Nephron (organoid): ENCODE data around the gene L3MBTL4.

Source experiments
- H3K27ac Mint-ChIP-seq, 3 experiments: 2 replicates each; pipeline ENCODE4 v1.8.0; 2020; ENCODE audit warnings: mixed read lengths in 3 of 3, mild to moderate bottlenecking in 2 of 3, moderate library complexity in 1 of 3
- H3K27me3 Mint-ChIP-seq: 2 replicates; pipeline ENCODE4 v1.8.0; 2021; ENCODE audit warnings: low read depth, mild to moderate bottlenecking, moderate library complexity, mixed read lengths
- H3K36me3 Mint-ChIP-seq: 2 replicates; pipeline ENCODE4 v1.8.0; 2020; ENCODE audit warnings: low read depth, mixed read lengths
- H3K4me1 Mint-ChIP-seq: 2 replicates; pipeline ENCODE4 v1.8.0; 2020; ENCODE audit warnings: mixed read lengths
- H3K4me3 Mint-ChIP-seq, 3 experiments: 2 replicates each; pipeline ENCODE4 v1.8.0; 2020; ENCODE audit warnings: mild to moderate bottlenecking in 3 of 3, mixed read lengths in 3 of 3, moderate library complexity in 2 of 3
- H3K9me3 Mint-ChIP-seq: 2 replicates; pipeline ENCODE4 v1.8.0; 2020; ENCODE audit warnings: mixed read lengths
- CTCF ChIP-seq, 3 experiments: fragments of 200-600 bp; sonication (generic); IDR thresholded peaks; one replicate each; pipeline ENCODE4 v1.5.0; 2021; ENCODE audit warnings: antibody characterized with exemption in 3 of 3; ENCODE audit not compliant: unreplicated experiment in 3 of 3

L3MBTL4 gene

GRCh38 chr18:5972298-5972697 is 442.4 kb downstream of the L3MBTL4 start:
- no peaks in the 10 kb centered on the region for H3K4me1 Mint-ChIP-seq
- no peak for TF ChIP-seq CTCF (IDR thresholded peaks at IDR 0.05; ENCODE audit: unreplicated experiment in 3 of 3)
- H3K27me3 Mint-ChIP-seq: peaks cover 3% of the 10 kb centered on the region
- H3K36me3 Mint-ChIP-seq: no peaks in the 10 kb centered on the region
- no peak overlapping the region for H3K27ac Mint-ChIP-seq
- H3K4me3 Mint-ChIP-seq: no peak overlapping the region
- no peaks in the 10 kb centered on the region for H3K9me3 Mint-ChIP-seq

GRCh38 chr18:5969989-5970403 is 444.7 kb downstream of the L3MBTL4 start:
- Mint-ChIP-seq H3K27me3 (peaks cover 14% of the 10 kb centered on the region), H3K4me1 (no peaks in the 10 kb centered on the region), H3K27ac (no peak overlapping the region), H3K9me3 (no peaks in the 10 kb centered on the region), H3K4me3 (no peak overlapping the region), H3K36me3 (no peaks in the 10 kb centered on the region)
- TF ChIP-seq CTCF (IDR thresholded peaks at IDR 0.05; ENCODE audit: unreplicated experiment in 3 of 3): no peak

- Mint-ChIP-seq H3K36me3 (no peaks in the 10 kb centered on the region), H3K9me3 (no peaks in the 10 kb centered on the region), H3K27ac (no peak overlapping the region), H3K4me3 (no peak overlapping the region), H3K4me1 (no peaks in the 10 kb centered on the region), H3K27me3 (peaks cover 14% of the 10 kb centered on the region)
- no peak for TF ChIP-seq CTCF (IDR thresholded peaks at IDR 0.05; ENCODE audit: unreplicated experiment in 3 of 3)
Observed at GRCh38 chr18:5969355-5969988, 445.2 kb downstream of the L3MBTL4 start.

GRCh38 chr18:5967666-5968065 is 447.0 kb downstream of the L3MBTL4 start:
- Mint-ChIP-seq H3K4me3 (no peak overlapping the region), H3K27ac (no peak overlapping the region), H3K4me1 (peaks cover 2% of the 10 kb centered on the region), H3K27me3 (peaks cover 15% of the 10 kb centered on the region), H3K9me3 (no peaks in the 10 kb centered on the region), H3K36me3 (no peaks in the 10 kb centered on the region)
- no peak for TF ChIP-seq CTCF (IDR thresholded peaks at IDR 0.05; ENCODE audit: unreplicated experiment in 3 of 3)

GRCh38 chr18:5967007-5967406 is 447.7 kb downstream of the L3MBTL4 start:
- Mint-ChIP-seq H3K9me3 (no peaks in the 10 kb centered on the region), H3K4me3 (no peak overlapping the region), H3K36me3 (no peaks in the 10 kb centered on the region), H3K27me3 (peaks cover 21% of the 10 kb centered on the region), H3K4me1 (peaks cover 9% of the 10 kb centered on the region), H3K27ac (no peak overlapping the region)
- TF ChIP-seq CTCF (IDR thresholded peaks at IDR 0.05; ENCODE audit: unreplicated experiment in 3 of 3): no peak

GRCh38 chr18:5966514-5966913 is 448.2 kb downstream of the L3MBTL4 start:
- Mint-ChIP-seq H3K27ac (no peak overlapping the region), H3K4me3 (no peak overlapping the region), H3K27me3 (peaks cover 26% of the 10 kb centered on the region), H3K4me1 (peaks cover 14% of the 10 kb centered on the region), H3K9me3 (no peaks in the 10 kb centered on the region), H3K36me3 (no peaks in the 10 kb centered on the region)
- TF ChIP-seq CTCF (IDR thresholded peaks at IDR 0.05; ENCODE audit: unreplicated experiment in 3 of 3): no peak
